Lower leg skin (tissue), 3 donors: Measurements from ENCODE around the gene ZNF439.

Source experiments
- CTCF ChIP-seq, 3 donors: fragments of 450-650 bp; IDR thresholded peaks; one replicate each; pipeline ENCODE4 v1.5.1; 2016; ENCODE audit warnings: antibody characterized with exemption in 3 of 3, mild to moderate bottlenecking in 3 of 3, moderate library complexity in 2 of 3
- POLR2A ChIP-seq, 2 donors: fragments of 450-650 bp; IDR thresholded peaks; one replicate each; pipeline ENCODE4 v1.6.1; 2016 to 2017; ENCODE audit warnings: antibody characterized with exemption in 2 of 2, mild to moderate bottlenecking in 1 of 2, moderate library complexity in 1 of 2

GRCh38 chr19:11843722-11844121 is 4.8 kb upstream of the ZNF439 start:
- TF ChIP-seq CTCF (IDR thresholded peaks at IDR 0.05) (no peak), POLR2A (IDR thresholded peaks at IDR 0.05) (no peak)
